Right renal cortex interstitium (tissue), 3 donors: ENCODE results near the gene UMAD1. TPM values are rescaled to one million over a fixed set of nuclear protein-coding genes. Genes with fewer than 3 reads are reported as not detected.

Experiments used
- DNase-seq, 3 donors: peaks; one replicate each; pipeline ENCODE4 v3.0.0-alpha.2; 2013; ENCODE audit warnings: low read depth in 3 of 3, low spot score in 2 of 3
- polyA plus RNA-seq, 3 donors: library from polyadenylated mRNA; unstranded; fragments of 120-200 nt; gene quantifications; one replicate each; pipeline ENCODE4 v1.2.1, GENCODE V29; 2013; ENCODE audit not compliant: insufficient read length in 3 of 3

The UMAD1 gene
- polyA plus RNA-seq, 3 donors = 18.4 to 23.4 (median 19.4) TPM

GRCh38 chr7:7914547-7914946 is 274.0 kb downstream of the UMAD1 start:
- no peak for DNase-seq

- no peak for DNase-seq
These were observed 275.5 kb downstream of the UMAD1 start for GRCh38 chr7:7916064-7916463.

- DNase-seq = no peak
These were observed 277.0 kb downstream of the UMAD1 start for GRCh38 chr7:7917593-7917992.

- no peak for DNase-seq
These were observed 278.3 kb downstream of the UMAD1 start for GRCh38 chr7:7918736-7919448.

- no peak for DNase-seq
These were observed 278.9 kb downstream of the UMAD1 start for GRCh38 chr7:7919449-7919945.

- no peak for DNase-seq
These were observed 279.5 kb downstream of the UMAD1 start for GRCh38 chr7:7920056-7920455.

GRCh38 chr7:7920481-7920880 is 279.9 kb downstream of the UMAD1 start:
- DNase-seq = no peak

- no peak for DNase-seq
These were observed 281.3 kb downstream of the UMAD1 start for GRCh38 chr7:7921830-7922229.

- DNase-seq = no peak
These were observed 282.3 kb downstream of the UMAD1 start for GRCh38 chr7:7922684-7923385.

GRCh38 chr7:7923818-7924217 is 283.3 kb downstream of the UMAD1 start:
- DNase-seq = no peak

- DNase-seq = no peak
These were observed 283.8 kb downstream of the UMAD1 start for GRCh38 chr7:7924303-7924702.

Other genes with a start within 250 kb of the UMAD1 start
- 10 to 100 TPM in 1 of 3 donors, 1 to 10 TPM in 2; 7.2 to 12.3 (median 9.8) TPM for gene COL28A1, start 104.9 kb upstream of the UMAD1 start, polyA plus RNA-seq
- 10 to 100 TPM; 47.7 to 53.6 (median 51.4) TPM for gene MIOS, start 73.9 kb upstream of the UMAD1 start, polyA plus RNA-seq
- gene RPA3, start 77.9 kb downstream of the UMAD1 start, polyA plus RNA-seq = 10 to 100 TPM; 54.5 to 77.2 (median 63.3) TPM